ENCODE data around the gene PLK2.

PLK2 gene

GRCh38 chr5:58460002-58460731 is at the start of gene PLK2:
Gene PLK2 (minus strand): TSS chr5:58460086. CDS start chr5:58459959, 127 bp downstream.
- peak; percentile 92 for DNase-seq

- no peak for DNase-seq
Measured at GRCh38 chr5:58507715-58508114, 47.8 kb upstream of the PLK2 start.

GRCh38 chr5:58505971-58506640 is 46.2 kb upstream of the PLK2 start:
- DNase-seq: no peak

- DNase-seq: no peak
Measured at GRCh38 chr5:58505502-58505901, 45.6 kb upstream of the PLK2 start.

GRCh38 chr5:58504766-58505165 is 44.9 kb upstream of the PLK2 start:
- no peak for DNase-seq

- no peak for DNase-seq
Measured at GRCh38 chr5:58503390-58504046, 43.6 kb upstream of the PLK2 start.

- no peak for DNase-seq
Measured at GRCh38 chr5:58501778-58502417, 42.0 kb upstream of the PLK2 start.

GRCh38 chr5:58499941-58500340 is 40.1 kb upstream of the PLK2 start:
- no peak for DNase-seq

- no peak for DNase-seq
Measured at GRCh38 chr5:58499231-58499630, 39.3 kb upstream of the PLK2 start.

- DNase-seq: no peak
Measured at GRCh38 chr5:58498340-58498942, 38.6 kb upstream of the PLK2 start.

GRCh38 chr5:58497921-58498320 is 38.0 kb upstream of the PLK2 start:
- DNase-seq: no peak

GRCh38 chr5:58497386-58497785 is 37.5 kb upstream of the PLK2 start:
- no peak for DNase-seq

- DNase-seq: no peak
Measured at GRCh38 chr5:58496488-58496887, 36.6 kb upstream of the PLK2 start.

GRCh38 chr5:58493141-58493540 is 33.3 kb upstream of the PLK2 start:
- DNase-seq: no peak

GRCh38 chr5:58491216-58491892 is 31.5 kb upstream of the PLK2 start, which contains the start of gene GAPT:
Gene GAPT (plus strand): TSS chr5:58491435. CDS start chr5:58494537, 3,102 bp downstream.
- peak; percentile 3 for DNase-seq

- DNase-seq: no peak
Measured at GRCh38 chr5:58490402-58491050, 30.6 kb upstream of the PLK2 start.

GRCh38 chr5:58486290-58486689 is 26.4 kb upstream of the PLK2 start:
- no peak for DNase-seq

GRCh38 chr5:58484505-58484904 is 24.6 kb upstream of the PLK2 start:
- DNase-seq: no peak

GRCh38 chr5:58482536-58482935 is 22.6 kb upstream of the PLK2 start:
- DNase-seq: no peak

GRCh38 chr5:58481828-58482227 is 21.9 kb upstream of the PLK2 start:
- no peak for DNase-seq

GRCh38 chr5:58481066-58481676 is 21.3 kb upstream of the PLK2 start:
- DNase-seq: no peak
